ENCODE results near the gene PCK2. TPM values are rescaled to one million over a fixed set of nuclear protein-coding genes. Genes with fewer than 3 reads are reported as not detected.

Gene PCK2
- total RNA-seq, 2 experiments from 2014 or later, result 57.4 to 60.3 TPM

DNA sequence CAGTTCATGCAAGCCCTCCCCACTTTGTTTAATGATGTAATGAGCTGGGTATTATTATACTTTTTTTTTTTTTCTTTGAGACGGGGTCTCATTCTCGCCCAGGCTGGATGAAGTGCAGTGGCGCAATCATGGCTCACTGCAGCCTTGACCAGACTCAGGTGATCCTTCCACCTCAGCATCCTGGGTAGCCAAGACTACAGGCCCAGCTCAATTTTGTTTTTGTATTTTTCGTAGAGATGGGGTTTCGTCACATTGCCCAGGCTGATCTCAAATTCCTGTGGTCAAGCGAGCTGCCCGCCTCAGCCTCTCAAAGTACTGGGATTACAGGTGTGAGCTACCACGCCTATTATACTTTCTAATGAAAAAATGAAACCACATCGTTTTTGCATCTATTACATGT is 15.9 kb downstream of the PCK2 start:
- CTCF ChIA-PET, result interaction anchor here (0.6 to 9.3 kb wide), 13 partner anchors 12 to 853 kb away, joined by 3 to 138 read pairs (median 6); partner anchors contain the start of genes EMC9, FITM1, IRF9 and PCK2
- no peaks in the 10 kb centered on the region for H3K9me3 Mint-ChIP-seq
- H3K27ac Mint-ChIP-seq, result no peak overlapping the region
- H3K36me3 Mint-ChIP-seq (ENCODE audit: low read depth), result peaks cover 11% of the 10 kb centered on the region
- H3K4me3 Mint-ChIP-seq, result no peak overlapping the region
- no peak for DNase-seq
- POLR2A ChIA-PET, result interaction anchor here (0.6 to 1.0 kb wide), 2 partner anchors 31 to 1050 kb away, joined by 3 to 4 read pairs; partner anchors contain the start of gene EMC9
- no peaks in the 10 kb centered on the region for H3K27me3 Mint-ChIP-seq
- peaks cover 44% of the 10 kb centered on the region for H3K4me1 Mint-ChIP-seq

DNA sequence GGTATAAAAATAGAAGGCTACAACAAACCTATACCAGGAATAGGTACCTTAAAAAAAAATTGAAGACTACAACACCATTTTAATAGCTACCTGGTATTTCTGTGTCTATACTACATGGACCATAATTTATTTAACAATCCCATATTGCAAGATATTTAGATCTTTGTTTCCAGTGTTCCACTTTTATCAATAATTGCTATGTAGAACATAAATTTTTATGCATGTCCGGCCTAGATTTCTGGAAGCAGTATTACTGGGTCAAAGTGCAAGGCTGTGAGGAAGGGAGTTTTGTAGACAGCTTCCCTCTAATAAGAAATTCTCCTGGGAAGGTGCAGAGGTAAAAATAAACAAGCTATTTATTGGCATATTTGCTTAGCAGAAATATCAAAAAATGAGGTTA is 16.4 kb downstream of the PCK2 start:
- Mint-ChIP-seq H3K27me3 (no peaks in the 10 kb centered on the region), H3K27ac (no peak overlapping the region), H3K4me3 (no peak overlapping the region), H3K36me3 (ENCODE audit: low read depth) (peaks cover 13% of the 10 kb centered on the region), H3K4me1 (peaks cover 49% of the 10 kb centered on the region), H3K9me3 (no peaks in the 10 kb centered on the region)
- ChIA-PET POLR2A (interaction anchor here (0.6 to 1.0 kb wide), 2 partner anchors 31 to 1050 kb away, joined by 3 to 4 read pairs; partner anchors contain the start of gene EMC9), CTCF (interaction anchor here (0.7 to 9.3 kb wide), 10 partner anchors 14 to 168 kb away, joined by 3 to 138 read pairs (median 7); partner anchors contain the start of genes FITM1, IRF9, PCK2 and PSME1)
- no peak for DNase-seq

DNA sequence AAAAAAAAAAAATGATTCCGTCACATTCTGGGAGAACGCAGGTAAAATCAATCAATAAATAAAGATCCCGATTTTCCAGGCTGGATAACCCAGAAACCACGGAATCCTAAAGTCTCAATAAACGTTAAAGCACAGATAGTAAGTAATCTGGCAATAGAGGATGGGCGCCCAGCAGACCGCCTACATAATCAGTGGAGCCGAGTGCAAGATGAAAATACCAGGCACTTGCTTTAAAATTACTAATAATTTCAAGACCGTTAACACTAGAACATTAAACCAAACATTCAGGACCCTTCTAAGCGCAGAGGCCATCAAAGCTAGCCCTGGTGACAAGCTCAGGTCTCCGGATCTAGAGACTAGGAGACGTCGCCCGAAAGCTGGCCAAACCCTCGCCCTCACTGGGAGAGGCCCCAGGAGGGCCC is 19.3 kb downstream of the PCK2 start:
- ChIA-PET POLR2A (interaction anchor here (0.8 to 2.3 kb wide), 5 partner anchors 18 to 48 kb away, joined by 3 to 11 read pairs (median 5); partner anchors contain the start of genes EMC9, IRF9, PCK2 and PSME1), CTCF (interaction anchor here (0.5 to 2.7 kb wide), 6 partner anchors 19 to 246 kb away, joined by 3 to 23 read pairs (median 6); partner anchors contain the start of gene IRF9)
- Mint-ChIP-seq H3K27ac (peak overlapping the region; percentile 99), H3K4me1 (peaks cover 53% of the 10 kb centered on the region), H3K9me3 (no peaks in the 10 kb centered on the region), H3K27me3 (no peaks in the 10 kb centered on the region), H3K4me3 (peak overlapping the region; percentile 100), H3K36me3 (ENCODE audit: low read depth) (peaks cover 33% of the 10 kb centered on the region)
- no peak for DNase-seq

DNA sequence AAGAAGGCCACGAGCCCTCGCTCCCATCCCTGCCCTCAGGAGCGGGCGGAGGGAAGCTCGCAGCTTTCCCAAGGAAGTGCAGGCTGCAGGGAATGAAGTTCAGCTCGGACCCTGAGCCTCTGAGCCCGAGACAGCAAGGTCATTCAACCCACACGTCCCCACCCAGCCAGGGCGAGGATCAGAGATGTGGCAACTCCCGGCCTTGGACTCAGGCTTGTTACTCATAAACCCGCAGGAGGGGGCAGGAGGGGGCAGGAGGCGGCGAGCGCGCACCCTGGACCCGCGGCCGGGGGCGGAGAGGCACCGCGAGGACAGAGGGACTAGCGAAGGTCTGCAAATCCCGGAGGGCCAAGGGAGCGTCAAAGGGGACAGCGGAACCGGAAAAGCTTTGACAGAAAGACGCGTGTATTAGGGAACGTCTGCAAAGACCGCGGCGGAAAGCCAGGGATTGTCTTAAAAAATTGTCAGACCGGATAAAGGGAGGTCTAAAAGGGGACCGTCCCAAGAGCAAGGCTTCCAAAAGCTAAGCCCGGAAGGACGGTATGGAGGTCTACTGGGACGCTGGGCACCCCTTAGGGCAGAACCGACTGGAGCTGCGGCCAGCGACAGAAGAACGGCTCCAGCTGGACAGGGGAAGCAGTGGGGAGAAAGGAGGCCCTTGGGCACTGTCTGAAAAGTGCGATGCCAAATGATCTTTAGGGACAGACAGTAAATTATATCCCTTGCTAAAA is 19.9 kb downstream of the PCK2 start:
- CTCF ChIA-PET, result interaction anchor here (0.5 to 3.2 kb wide), 20 partner anchors 12 to 318 kb away, joined by 3 to 23 read pairs (median 6); partner anchors contain the start of genes DHRS4, EMC9, IPO4 and IRF9
- DNase-seq, result peak; percentile 89
- H3K4me1 Mint-ChIP-seq, result peaks cover 53% of the 10 kb centered on the region
- POLR2A ChIA-PET, result interaction anchor here (0.5 to 2.3 kb wide), 11 partner anchors 19 to 129 kb away, joined by 3 to 11 read pairs (median 5); partner anchors contain the start of genes CHMP4A, EMC9, IRF9 and PCK2
- H3K4me3 Mint-ChIP-seq, result peak overlapping the region; percentile 100
- no peaks in the 10 kb centered on the region for H3K9me3 Mint-ChIP-seq
- peaks cover 39% of the 10 kb centered on the region for H3K36me3 Mint-ChIP-seq (ENCODE audit: low read depth)
- H3K27me3 Mint-ChIP-seq, result no peaks in the 10 kb centered on the region
- peak overlapping the region; percentile 99 for H3K27ac Mint-ChIP-seq

DNA sequence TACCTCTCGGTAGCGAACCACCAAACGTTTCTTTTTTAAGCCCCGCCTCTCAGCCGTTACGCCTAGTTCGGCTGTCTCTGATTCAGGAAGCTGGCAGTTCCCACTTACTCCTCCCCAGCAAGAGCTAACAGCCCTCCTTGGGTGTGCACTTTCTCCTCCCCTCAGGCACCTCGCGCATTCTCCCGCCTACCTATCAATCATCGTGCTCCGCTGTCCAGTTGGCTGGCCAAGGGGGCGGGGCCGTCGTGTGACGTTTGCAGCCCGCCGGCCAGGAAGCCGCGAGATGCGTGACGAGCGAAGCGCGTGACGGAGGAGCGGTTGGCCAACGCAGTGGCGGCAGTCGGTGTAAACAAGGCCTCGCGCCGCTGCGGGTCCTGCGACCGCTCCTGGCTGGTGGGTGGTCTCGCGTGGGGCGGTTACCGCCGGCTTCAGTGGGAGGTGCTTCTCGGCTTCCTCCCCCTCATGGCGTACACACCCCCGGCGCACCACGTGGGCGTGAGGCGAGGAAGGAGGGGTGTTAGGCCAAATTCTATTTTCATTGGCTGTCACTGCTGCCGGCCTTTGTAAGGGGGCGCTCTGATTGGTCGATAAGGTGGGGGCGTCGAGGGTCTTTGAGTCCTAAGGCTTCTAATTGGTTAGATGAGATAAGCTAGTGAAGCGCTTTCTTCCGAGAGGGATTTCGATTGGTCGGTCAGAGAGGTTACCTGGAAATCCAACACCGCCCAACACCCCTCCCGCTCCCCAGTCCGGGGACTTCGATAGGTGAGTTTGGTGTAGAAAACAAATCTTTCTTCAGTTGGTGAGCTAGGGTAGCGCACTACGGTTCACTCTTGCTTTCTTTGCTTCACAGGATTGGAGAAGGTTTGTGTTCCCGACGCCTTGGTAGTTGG is 20.7 kb downstream of the PCK2 start, which contains the start of the genes DCAF11 and NRL:
TSS of gene DCAF11 (plus strand) at position 246 of the 890 bp plus-strand sequence. CDS start 818 bp downstream, outside the sequence.
TSS of gene NRL (minus strand) at position 418 of the 890 bp plus-strand sequence. CDS start 32,101 bp downstream, outside the sequence.
- peak; percentile 99 for DNase-seq
- Mint-ChIP-seq H3K4me1 (peaks cover 51% of the 10 kb centered on the region), H3K9me3 (no peaks in the 10 kb centered on the region), H3K27me3 (no peaks in the 10 kb centered on the region), H3K27ac (peak within 1 kb of the TSS; percentile 99), H3K36me3 (ENCODE audit: low read depth) (peaks cover 47% of the 10 kb centered on the region), H3K4me3 (peak within 1 kb of the TSS; percentile 100)
- POLR2A ChIA-PET, result interaction anchor here (0.5 to 2.3 kb wide), 12 partner anchors 8 to 315 kb away, joined by 3 to 11 read pairs (median 4); partner anchors contain the start of genes CHMP4A, IRF9, KHNYN and PCK2
- CTCF ChIA-PET, result interaction anchor here (1.0 to 3.2 kb wide), 20 partner anchors 12 to 762 kb away, joined by 3 to 23 read pairs (median 6); partner anchors contain the start of genes DHRS4, EMC9, IPO4 and IRF9

DNA sequence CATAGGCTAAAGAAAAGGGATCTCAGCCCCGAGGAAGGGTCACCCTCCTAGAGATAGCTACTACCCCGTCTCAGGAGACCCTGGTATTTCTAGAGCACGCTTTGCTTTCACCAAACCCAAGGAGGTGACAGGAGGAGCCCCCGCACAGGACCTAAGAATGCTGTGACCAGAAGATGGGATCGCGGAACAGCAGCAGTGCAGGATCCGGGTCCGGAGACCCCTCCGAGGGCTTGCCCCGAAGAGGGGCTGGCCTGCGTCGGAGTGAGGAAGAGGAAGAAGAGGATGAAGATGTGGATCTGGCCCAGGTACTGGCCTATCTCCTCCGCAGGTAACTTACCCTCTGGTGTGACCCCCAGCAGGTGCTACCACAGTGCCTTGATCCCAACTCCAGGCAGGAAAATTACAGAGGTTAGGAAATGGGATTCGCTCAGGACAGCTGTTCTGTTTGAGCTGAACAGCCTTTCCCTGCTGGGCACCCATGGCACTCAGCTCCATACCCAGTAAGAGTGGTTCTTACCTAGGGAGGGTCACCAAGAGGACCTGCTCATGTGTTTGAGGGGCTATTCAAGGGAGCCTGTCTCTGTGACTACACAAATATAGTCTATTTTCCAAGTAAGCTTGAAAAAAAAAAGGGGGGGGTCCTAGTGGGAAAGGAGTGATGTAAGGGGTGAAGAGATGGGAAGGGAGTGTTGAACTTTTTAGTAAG is 21.5 kb downstream of the PCK2 start:
- POLR2A ChIA-PET, result interaction anchor here (0.5 to 2.3 kb wide), 5 partner anchors 9 to 46 kb away, joined by 3 to 11 read pairs (median 7); partner anchors contain the start of genes IRF9, PCK2, PSME1 and PSME2

DNA sequence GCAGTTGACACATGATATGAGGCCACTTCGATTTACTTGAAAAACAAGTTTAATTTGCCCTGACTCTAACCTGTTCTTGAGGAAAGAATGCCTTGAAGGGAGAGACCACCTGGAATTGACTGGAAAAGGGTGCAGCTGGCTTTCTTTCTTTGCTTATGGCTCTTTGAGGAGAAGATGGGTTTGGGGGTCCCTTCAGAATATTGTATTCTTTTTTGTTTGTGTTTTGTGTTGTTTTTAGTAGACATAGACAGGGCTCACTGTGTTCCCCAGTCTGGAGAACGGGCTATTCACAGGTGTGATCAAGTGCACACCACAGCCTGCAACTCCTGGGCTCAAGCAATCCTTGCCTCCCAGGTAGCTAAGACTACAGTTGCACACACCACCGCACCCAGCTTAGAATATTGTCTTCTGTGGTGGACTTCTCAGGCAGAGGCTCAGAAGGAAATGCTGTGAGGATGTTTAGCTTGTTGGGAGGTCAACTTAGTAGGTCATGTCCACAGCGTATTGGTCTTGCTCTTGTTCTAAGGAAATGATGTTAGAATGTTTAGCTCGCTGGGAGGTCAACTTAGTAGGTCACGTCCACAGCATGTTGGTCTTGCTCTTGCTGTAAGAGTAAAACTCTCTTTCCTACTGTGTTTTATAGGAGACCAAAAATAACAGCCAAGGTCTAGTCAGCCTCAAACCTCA is 22.2 kb downstream of the PCK2 start:
- no peaks in the 10 kb centered on the region for H3K27me3 Mint-ChIP-seq
- ChIA-PET CTCF (interaction anchor here (0.7 to 3.2 kb wide), 10 partner anchors 11 to 385 kb away, joined by 3 to 16 read pairs (median 5); partner anchors contain the start of genes EMC9, IPO4, IRF9 and PSME1), POLR2A (no interaction called here)
- H3K9me3 Mint-ChIP-seq, result no peaks in the 10 kb centered on the region
- peak overlapping the region; percentile 99 for H3K27ac Mint-ChIP-seq
- H3K4me3 Mint-ChIP-seq, result peak overlapping the region; percentile 100
- peaks cover 58% of the 10 kb centered on the region for H3K36me3 Mint-ChIP-seq (ENCODE audit: low read depth)
- peaks cover 42% of the 10 kb centered on the region for H3K4me1 Mint-ChIP-seq
- DNase-seq, result no peak

More for the DNA sequence above, 21.5 kb downstream of the PCK2 start:
- H3K4me3 Mint-ChIP-seq, result peak overlapping the region; percentile 100
- H3K36me3 Mint-ChIP-seq (ENCODE audit: low read depth), result peaks cover 51% of the 10 kb centered on the region
- no peak for DNase-seq
- H3K27ac Mint-ChIP-seq, result peak overlapping the region; percentile 99
- peaks cover 48% of the 10 kb centered on the region for H3K4me1 Mint-ChIP-seq
- CTCF ChIA-PET, result interaction anchor here (0.7 to 3.2 kb wide), 19 partner anchors 11 to 763 kb away, joined by 3 to 23 read pairs (median 6); partner anchors contain the start of genes DHRS4, EMC9, IPO4 and IRF9
- H3K9me3 Mint-ChIP-seq, result no peaks in the 10 kb centered on the region
- H3K27me3 Mint-ChIP-seq, result no peaks in the 10 kb centered on the region

DNA sequence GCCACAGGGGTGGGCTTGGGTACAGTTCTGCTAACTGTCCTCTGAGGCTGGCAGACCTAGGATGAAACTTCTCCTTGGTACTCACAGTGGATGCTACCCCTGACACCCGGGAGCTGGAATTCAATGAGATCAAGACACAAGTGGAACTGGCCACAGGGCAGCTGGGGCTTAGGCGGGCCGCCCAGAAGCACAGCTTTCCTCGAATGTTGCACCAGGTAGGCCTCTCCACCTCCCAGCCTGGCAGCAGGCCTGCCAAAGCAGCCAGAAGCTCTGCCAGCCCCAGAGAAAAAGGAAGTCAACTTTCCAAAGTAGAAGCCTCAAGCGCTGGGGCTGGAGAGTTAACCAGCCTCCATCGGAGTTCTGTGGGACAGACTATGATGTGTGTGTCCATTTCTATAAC is 23.1 kb downstream of the PCK2 start:
- no peaks in the 10 kb centered on the region for H3K9me3 Mint-ChIP-seq

DNA sequence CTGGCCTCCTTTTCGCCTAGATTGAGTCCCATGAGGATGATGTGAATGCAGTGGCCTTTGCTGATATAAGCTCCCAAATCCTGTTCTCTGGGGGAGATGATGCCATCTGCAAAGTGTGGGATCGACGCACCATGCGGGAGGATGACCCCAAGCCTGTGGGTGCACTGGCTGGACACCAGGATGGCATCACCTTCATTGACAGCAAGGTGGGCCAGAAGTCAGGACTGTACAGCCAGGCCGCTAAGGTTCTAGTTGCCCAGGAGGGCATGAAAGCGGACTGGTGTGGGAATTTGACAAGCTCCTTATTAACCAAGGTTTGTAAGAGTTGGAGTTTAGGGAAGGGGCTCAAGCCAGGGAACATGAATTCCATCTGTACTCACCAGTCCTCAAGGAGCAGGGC is 25.6 kb downstream of the PCK2 start:
- Mint-ChIP-seq H3K4me1 (peaks cover 40% of the 10 kb centered on the region), H3K36me3 (ENCODE audit: low read depth) (peaks cover 73% of the 10 kb centered on the region), H3K4me3 (no peak overlapping the region), H3K27me3 (no peaks in the 10 kb centered on the region), H3K27ac (no peak overlapping the region), H3K9me3 (no peaks in the 10 kb centered on the region)
- ChIA-PET POLR2A (no interaction called here), CTCF (interaction anchor here (1.5 to 3.2 kb wide), 2 partner anchors 11 to 17 kb away, joined by 5 to 12 read pairs; partner anchors contain the start of gene PSME1)
- no peak for DNase-seq

More for the DNA sequence above, 23.1 kb downstream of the PCK2 start:
- ChIA-PET CTCF (interaction anchor here (0.6 to 2.4 kb wide), 6 partner anchors 8 to 44 kb away, joined by 3 to 12 read pairs (median 4); partner anchors contain the start of gene IRF9), POLR2A (no interaction called here)
- Mint-ChIP-seq H3K27ac (no peak overlapping the region), H3K4me1 (peaks cover 41% of the 10 kb centered on the region), H3K36me3 (ENCODE audit: low read depth) (peaks cover 62% of the 10 kb centered on the region), H3K4me3 (no peak overlapping the region), H3K27me3 (no peaks in the 10 kb centered on the region)
- no peak for DNase-seq

DNA sequence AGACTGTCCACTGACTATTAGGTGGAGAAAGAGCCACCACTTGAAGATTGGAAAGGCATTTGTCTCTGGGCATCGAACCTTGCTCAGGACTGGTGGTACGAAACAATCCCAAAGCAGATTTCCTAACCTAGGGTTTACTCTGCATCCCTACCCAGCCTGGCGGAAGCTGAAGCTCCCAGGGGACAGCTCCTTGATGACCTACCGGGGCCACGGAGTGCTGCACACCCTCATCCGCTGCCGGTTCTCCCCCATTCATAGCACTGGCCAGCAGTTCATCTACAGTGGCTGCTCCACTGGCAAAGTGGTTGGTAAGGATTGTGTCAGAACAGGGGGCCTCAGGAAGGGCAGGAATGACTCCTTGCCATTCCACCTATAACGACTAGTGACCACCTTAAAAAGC is 27.1 kb downstream of the PCK2 start:
- H3K9me3 Mint-ChIP-seq, result no peaks in the 10 kb centered on the region
- ChIA-PET CTCF (interaction anchor here (1.2 kb wide), 1 partner anchor 12 kb away, joined by 4 read pairs; no protein-coding TSS in a partner anchor), POLR2A (no interaction called here)
- peaks cover 63% of the 10 kb centered on the region for H3K36me3 Mint-ChIP-seq (ENCODE audit: low read depth)
- no peak for DNase-seq
- no peak overlapping the region for H3K4me3 Mint-ChIP-seq
- H3K4me1 Mint-ChIP-seq, result peaks cover 29% of the 10 kb centered on the region
- no peak overlapping the region for H3K27ac Mint-ChIP-seq
- no peaks in the 10 kb centered on the region for H3K27me3 Mint-ChIP-seq
